C4-2B (cell line): ENCODE measurements around the gene IL5.
"Not testable (repeated sequence)": the region's sequence is repeated elsewhere in the genome, so short reads cannot be mapped to it uniquely, and the experiment has no call there.

Source experiments
- H3K27ac ChIP-seq: fragments of 450-650 bp; 2 replicates; pipeline ENCODE4 v1.5.1; 2017
- CTCF ChIP-seq: fragments of 450-650 bp; conservative IDR thresholded peaks from 2 replicates; pipeline ENCODE4 v1.5.1; 2017; ENCODE audit warnings: mild to moderate bottlenecking
- ZFX ChIP-seq: fragments of 450-650 bp; IDR thresholded peaks from 2 replicates; pipeline ENCODE4 v1.6.1; 2017

Gene IL5

GRCh38 chr5:132528021-132528420, 15.3 kb downstream of the IL5 start:
- H3K27ac ChIP-seq, result no peak overlapping the region
- TF ChIP-seq CTCF (no peak), ZFX (no peak)

- no peak overlapping the region for H3K27ac ChIP-seq
- TF ChIP-seq ZFX (no peak), CTCF (peak; percentile 60)
These were observed 16.3 kb downstream of the IL5 start for GRCh38 chr5:132526974-132527564.

GRCh38 chr5:132526290-132526973, 16.9 kb downstream of the IL5 start:
- H3K27ac ChIP-seq, result no peak overlapping the region
- TF ChIP-seq CTCF (peak; percentile 96), ZFX (no peak)

GRCh38 chr5:132525299-132525724, 18.0 kb downstream of the IL5 start:
- TF ChIP-seq CTCF (no peak), ZFX (no peak)
- no peak overlapping the region for H3K27ac ChIP-seq

GRCh38 chr5:132524877-132525276, 18.4 kb downstream of the IL5 start:
- not testable (repeated sequence) for H3K27ac ChIP-seq

GRCh38 chr5:132522067-132522466, 21.3 kb downstream of the IL5 start:
- not testable (repeated sequence) for H3K27ac ChIP-seq

GRCh38 chr5:132513618-132514336, 29.5 kb downstream of the IL5 start:
- not testable (repeated sequence) for H3K27ac ChIP-seq

- no peak overlapping the region for H3K27ac ChIP-seq
These were observed 33.2 kb downstream of the IL5 start for GRCh38 chr5:132510076-132510475.

More at GRCh38 chr5:132510076-132510475, 33.2 kb downstream of the IL5 start:
- TF ChIP-seq CTCF, result no peak
- TF ChIP-seq ZFX, result no peak
